PC-3 (cell line): ENCODE measurements around the gene SLC6A15.

Experiments
- EZH2 ChIP-seq: fragments of 300-600 bp; sonication (generic); IDR thresholded peaks from one replicate; pipeline ENCODE4 v1.6.1; 2017; ENCODE audit warnings: antibody characterized with exemption, mild to moderate bottlenecking, low read length; ENCODE audit not compliant: unreplicated experiment
- EZH2phosphoT487 ChIP-seq: fragments of 300-600 bp; sonication (generic); IDR thresholded peaks from 2 replicates; pipeline ENCODE4 v1.6.1; 2018; ENCODE audit warnings: mild to moderate bottlenecking, antibody characterized with exemption, low read length, borderline replicate concordance
- TF ChIP-seq, protein P1 (sequence below): fragments of 300-600 bp; sonication (generic); conservative IDR thresholded peaks from 2 replicates; pipeline ENCODE4 v1.5.1; 2017; ENCODE audit warnings: antibody characterized with exemption, low read depth, mild to moderate bottlenecking, low read length

DNA sequence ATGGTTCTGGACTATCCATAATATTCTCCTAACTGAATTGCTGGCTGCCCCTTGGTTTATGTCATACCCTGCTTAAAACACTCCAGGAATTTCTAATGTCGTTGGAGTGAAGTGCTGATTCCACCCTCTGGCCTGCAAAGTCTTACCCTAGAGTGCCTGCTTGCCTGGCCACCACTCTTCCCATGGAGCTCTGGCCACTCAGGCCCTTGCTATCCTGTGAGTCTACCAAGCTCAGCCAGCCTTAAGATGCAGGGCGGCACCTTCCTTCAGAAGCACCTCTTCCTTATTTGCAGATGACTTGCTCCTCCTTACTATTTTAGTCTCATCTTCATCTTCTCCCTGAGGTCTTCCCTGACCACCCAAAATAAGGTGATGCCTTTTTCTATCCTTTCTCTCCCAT, 35.3 kb downstream of the SLC6A15 start:
- TF ChIP-seq, protein P1, sequence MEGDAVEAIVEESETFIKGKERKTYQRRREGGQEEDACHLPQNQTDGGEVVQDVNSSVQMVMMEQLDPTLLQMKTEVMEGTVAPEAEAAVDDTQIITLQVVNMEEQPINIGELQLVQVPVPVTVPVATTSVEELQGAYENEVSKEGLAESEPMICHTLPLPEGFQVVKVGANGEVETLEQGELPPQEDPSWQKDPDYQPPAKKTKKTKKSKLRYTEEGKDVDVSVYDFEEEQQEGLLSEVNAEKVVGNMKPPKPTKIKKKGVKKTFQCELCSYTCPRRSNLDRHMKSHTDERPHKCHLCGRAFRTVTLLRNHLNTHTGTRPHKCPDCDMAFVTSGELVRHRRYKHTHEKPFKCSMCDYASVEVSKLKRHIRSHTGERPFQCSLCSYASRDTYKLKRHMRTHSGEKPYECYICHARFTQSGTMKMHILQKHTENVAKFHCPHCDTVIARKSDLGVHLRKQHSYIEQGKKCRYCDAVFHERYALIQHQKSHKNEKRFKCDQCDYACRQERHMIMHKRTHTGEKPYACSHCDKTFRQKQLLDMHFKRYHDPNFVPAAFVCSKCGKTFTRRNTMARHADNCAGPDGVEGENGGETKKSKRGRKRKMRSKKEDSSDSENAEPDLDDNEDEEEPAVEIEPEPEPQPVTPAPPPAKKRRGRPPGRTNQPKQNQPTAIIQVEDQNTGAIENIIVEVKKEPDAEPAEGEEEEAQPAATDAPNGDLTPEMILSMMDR: no peak
- TF ChIP-seq EZH2phosphoT487 (no peak), EZH2 (no peak)
